Esophagus squamous epithelium (tissue), 5 donors: Measurements from ENCODE around the gene CCDC78. TPM values are rescaled to one million over a fixed set of nuclear protein-coding genes. Genes with fewer than 3 reads are reported as not detected.

ENCODE experiments used
- DNase-seq: peaks from one replicate; lab custom pipeline; 2025; lab: John Stamatoyannopoulos, UW
- H3K27ac ChIP-seq, 4 donors: fragments of 200-600 bp; sonication (generic); one replicate each; pipeline ENCODE4 v1.5.1; 2016 to 2019; ENCODE audit warnings: mild to moderate bottlenecking in 1 of 4
- H3K27me3 ChIP-seq, 4 donors: fragments of 200-600 bp; sonication (generic); 1 replicate in 3 of 4; 2 replicates in 1 of 4; pipeline versions ENCODE4 v1.5.1 to v1.6.0; 2017 to 2021; ENCODE audit warnings: antibody characterized with exemption in 1 of 4
- H3K36me3 ChIP-seq, 3 donors: fragments of 200-600 bp; sonication (generic); one replicate each; pipeline ENCODE4 v1.5.1; 2016 to 2019
- H3K4me1 ChIP-seq, 3 donors: fragments of 200-600 bp; sonication (generic); one replicate each; pipeline ENCODE4 v1.5.1; 2017 to 2019
- H3K4me3 ChIP-seq, 4 donors: fragments of 200-600 bp; sonication (generic); 1 replicate in 3 of 4; 2 replicates in 1 of 4; pipeline ENCODE4 v1.5.1; 2016 to 2019; ENCODE audit warnings: mild to moderate bottlenecking in 2 of 4, moderate library complexity in 1 of 4
- H3K9me3 ChIP-seq, 3 donors: fragments of 200-600 bp; sonication (generic); one replicate each; pipeline ENCODE4 v1.5.1; 2016 to 2019
- CTCF ChIP-seq, 6 experiments: fragments of 450-650 bp in 4 of 6; fragments of 200-600 bp in 2 of 6; sonication (generic) in 2 of 6; IDR thresholded peaks; one replicate each; pipeline ENCODE4 v1.5.1; 2016 to 2019; ENCODE audit warnings: antibody characterized with exemption in 6 of 6, mild to moderate bottlenecking in 4 of 6, moderate library complexity in 4 of 6
- POLR2A ChIP-seq, 4 donors: fragments of 450-650 bp; IDR thresholded peaks; one replicate each; pipeline ENCODE4 v1.6.1; 2017; ENCODE audit warnings: antibody characterized with exemption in 4 of 4, mild to moderate bottlenecking in 4 of 4, moderate library complexity in 3 of 4
- WGBS, 2 donors: methylation state at CpG; one replicate each; pipeline ENCODE4 v1.1.5; 2018; 5-methylcytosine and 5-hydroxymethylcytosine counted together
- intact Hi-C: fragments of 100-400 bp; cut with DNase I; formaldehyde crosslinking; loops from one replicate; pipeline ENCODE4 v1.15.0; 2022
- total RNA-seq, 4 donors: library from RNA; depleted of rRNA; stranded (reverse); fragments of >200 nt; gene quantifications; one replicate each; pipeline ENCODE4 v1.1.0, GENCODE V29; 2016
- donor health status: DM: yes; HTN: yes; CAD: no.

CCDC78 gene
- total RNA-seq, 4 donors from 2014 or later, result under 0.01 to 1.0 (median 0.47) TPM

GRCh38 chr16:722835-723633 is 3.2 kb downstream of the CCDC78 start:
- intact Hi-C loops, result no loop called here
- no peak for DNase-seq
- Histone ChIP-seq H3K36me3 (no peaks in the 10 kb centered on the region), H3K4me3 (no peak overlapping the region), H3K27ac (no peak overlapping the region), H3K27me3 (peaks cover 0 to 38% (median 1%) of the 10 kb centered on the region in 4 donors), H3K9me3 (no peaks in the 10 kb centered on the region), H3K4me1 (peaks cover 32 to 58% (median 35%) of the 10 kb centered on the region in 3 donors)
- no peak for TF ChIP-seq CTCF (IDR thresholded peaks at IDR 0.05)
- TF ChIP-seq POLR2A (IDR thresholded peaks at IDR 0.05), result no peak
- WGBS, 2 donors, result 81% methylated on average over 6 of the region's 24 CpGs; no CpG with 5 or more reads in 1 of the 2 donors

GRCh38 chr16:721765-722540 is 4.3 kb downstream of the CCDC78 start:
- Histone ChIP-seq H3K4me1 (peaks cover 22 to 53% (median 24%) of the 10 kb centered on the region in 3 donors), H3K36me3 (no peaks in the 10 kb centered on the region), H3K27ac (peak overlapping the region in 3 of 4 donors; percentile 80 to 90 (median 88)), H3K9me3 (no peaks in the 10 kb centered on the region), H3K4me3 (peak overlapping the region; percentile 59 to 87 (median 72)), H3K27me3 (peaks cover 0 to 38% (median 1%) of the 10 kb centered on the region in 4 donors)
- 55% methylated on average over 13 of the region's 51 CpGs; no CpG with 5 or more reads in 1 of the 2 donors for WGBS, 2 donors
- intact Hi-C loops, result no loop called here
- TF ChIP-seq POLR2A (IDR thresholded peaks at IDR 0.05) (no peak), CTCF (IDR thresholded peaks at IDR 0.05) (no peak)
- DNase-seq, result no peak

GRCh38 chr16:720990-721764 is 5.1 kb downstream of the CCDC78 start, which contains the start of gene ANTKMT:
Gene ANTKMT, plus strand, starts transcription at chr16:721146. Its CDS starts 129 bp downstream, at chr16:721275.
- DNase-seq, result no peak
- peaks cover 0 to 38% (median 3%) of the 10 kb centered on the region in 4 donors for H3K27me3 ChIP-seq
- H3K4me1 ChIP-seq, result peaks cover 22 to 53% (median 23%) of the 10 kb centered on the region in 3 donors
- H3K36me3 ChIP-seq, result no peaks in the 10 kb centered on the region
- intact Hi-C loops, result no loop called here
- H3K27ac ChIP-seq, result peak within 1 kb of the TSS; percentile 78 to 90 (median 84)
- WGBS, 2 donors, result no CpG with 5 or more reads among the region's 106 CpGs
- TF ChIP-seq POLR2A (IDR thresholded peaks at IDR 0.05), result peak in 3 of 4 donors; percentile 42 to 71 (median 66)
- TF ChIP-seq CTCF (IDR thresholded peaks at IDR 0.05), result peak in 4 of 6 experiments; percentile 10 to 48 (median 24)
- no peaks in the 10 kb centered on the region for H3K9me3 ChIP-seq
- H3K4me3 ChIP-seq, result peak within 1 kb of the TSS; percentile 59 to 87 (median 72)

- 0% methylated on average over 2 of the region's 38 CpGs for WGBS, 2 donors
- peaks cover 27 to 55% (median 30%) of the 10 kb centered on the region in 3 donors for H3K4me1 ChIP-seq
- H3K4me3 ChIP-seq, result peak overlapping the region; percentile 59 to 87 (median 72)
Measured at GRCh38 chr16:720447-720989, 5.7 kb downstream of the CCDC78 start.

More at GRCh38 chr16:720447-720989, 5.7 kb downstream of the CCDC78 start:
- Histone ChIP-seq H3K9me3 (no peaks in the 10 kb centered on the region), H3K27me3 (peaks cover 0 to 38% (median 6%) of the 10 kb centered on the region in 4 donors), H3K27ac (peak overlapping the region; percentile 78 to 90 (median 84)), H3K36me3 (no peaks in the 10 kb centered on the region)
- no peak for TF ChIP-seq POLR2A (IDR thresholded peaks at IDR 0.05)
- TF ChIP-seq CTCF (IDR thresholded peaks at IDR 0.05), result no peak
- DNase-seq, result no peak
- intact Hi-C loops, result no loop called here
